ENCODE results near the gene SCARB1. TPM values are rescaled to one million over a fixed set of nuclear protein-coding genes. Genes with fewer than 3 reads are reported as not detected.

Gene SCARB1
- total and polyA plus RNA-seq, 9 of the 15 experiments (the other 6 are each of a cell fraction or from before 2014, with no cell fraction given) = 0.56 to 157 (median 52.8) TPM

- TF ChIP-seq ZNF263 (CRISPR knock-in tag; IDR thresholded peaks at IDR 0.05; ENCODE audit: borderline replicate concordance) = peak; percentile 47; the same call in 1 of the 2 replicates
- TF ChIP-seq DIDO1 (tag; IDR thresholded peaks at IDR 0.05; ENCODE audit: low read depth) = peak; percentile 48; the same call in 1 of the 2 replicates
- no peak for TF ChIP-seq MBD1 (CRISPR knock-in tag; IDR thresholded peaks at IDR 0.05)
- TF ChIP-seq NFXL1 (CRISPR knock-in tag; IDR thresholded peaks at IDR 0.05) = no peak
- TF ChIP-seq RFX7 (CRISPR knock-in tag; IDR thresholded peaks at IDR 0.05) = no peak
- TF ChIP-seq CEBPG (CRISPR knock-in tag; IDR thresholded peaks at IDR 0.05) = peak; percentile 5; the same call in 1 of the 2 replicates
- TF ChIP-seq CEBPG (tag; conservative IDR thresholded peaks at IDR 0.05 in 1 of 2, IDR thresholded peaks at IDR 0.05 in 1 of 2) = no peak
- no peak for TF ChIP-seq ZNF445 (CRISPR knock-in tag; IDR thresholded peaks at IDR 0.05; ENCODE audit: low read depth)
- no peak for TF ChIP-seq ZNF224 (CRISPR knock-in tag; IDR thresholded peaks at IDR 0.05)
- TF ChIP-seq PHF20 (IDR thresholded peaks at IDR 0.05; ENCODE audit: partially characterized antibody) = no peak
- no peak for TF ChIP-seq ZBTB43 (CRISPR knock-in tag; IDR thresholded peaks at IDR 0.05)
- no peak for TF ChIP-seq GTF3C2 (IDR thresholded peaks at IDR 0.05; ENCODE audit: borderline replicate concordance, extremely low read depth, insufficient read length)
- TF ChIP-seq ETV1 (tag; conservative IDR thresholded peaks at IDR 0.05; ENCODE audit: low read depth) = peak; percentile 75
- TF ChIP-seq IFI16 (CRISPR knock-in tag; IDR thresholded peaks at IDR 0.05) = no peak
- no peak for TF ChIP-seq ZNF384 (IDR thresholded peaks at IDR 0.05; ENCODE audit: low read depth, low read length)
- peak; percentile 59; the same call in 1 of the 2 replicates for TF ChIP-seq ZNF24 (IDR thresholded peaks at IDR 0.05)
- TF ChIP-seq SFPQ (IDR thresholded peaks at IDR 0.05; ENCODE audit: low read depth, low read length) = no peak
- peak; percentile 41; the same call in 1 of the 2 replicates for TF ChIP-seq TCF3 (CRISPR knock-in tag; IDR thresholded peaks at IDR 0.05)
- TF ChIP-seq KLF13 (tag; IDR thresholded peaks at IDR 0.05; ENCODE audit: borderline replicate concordance, low read depth) = peak; percentile 60; the same call in 1 of the 2 replicates
Observed at GRCh38 chr12:124904306-124905098, 40.8 kb upstream of the SCARB1 start (continued).
